ENCODE measurements around the gene RFTN1. TPM values are rescaled to one million over a fixed set of nuclear protein-coding genes. Genes with fewer than 3 reads are reported as not detected.

The RFTN1 gene
- total and polyA plus RNA-seq, 2 donors (not counting 1 experiment from before 2014, with no cell fraction given) = 32.4 to 156 TPM

DNA sequence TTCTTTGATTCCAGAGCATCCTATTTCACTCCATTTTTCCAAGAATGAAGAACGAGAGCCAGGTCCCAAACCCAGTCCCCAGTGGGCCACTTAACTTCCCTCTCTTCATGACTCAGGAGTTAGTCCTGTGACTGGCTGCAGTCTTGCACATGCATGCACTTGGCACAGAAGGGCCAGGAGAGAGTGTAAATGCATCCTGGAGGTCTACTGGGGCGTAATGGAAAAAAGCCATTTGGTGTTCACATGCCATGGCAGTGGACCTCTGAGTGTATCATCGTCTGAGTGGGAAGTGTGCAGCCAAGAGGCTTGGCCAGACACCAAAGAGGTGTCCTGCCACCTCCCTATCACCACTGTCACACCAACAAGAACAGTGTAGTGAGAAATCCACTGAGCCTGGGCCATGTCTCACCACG lies 15.1 kb upstream of the RFTN1 start:
- no peaks in the 10 kb centered on the region for H3K27me3 ChIP-seq (replicated peaks in 1 of 4; ENCODE audit: control extremely low read depth in 1 of 4, control insufficient read depth in 3 of 4, insufficient read depth in 4 of 4, low read length in 3 of 4)
- peaks cover 17 to 19% of the 10 kb centered on the region in 2 donors for H3K4me1 ChIP-seq (ENCODE audit: control insufficient read depth in 2 of 2, insufficient read depth in 2 of 2, low read length in 2 of 2)
- peaks cover 20% of the 10 kb centered on the region for H3K79me2 ChIP-seq (ENCODE audit: control insufficient read depth, insufficient read depth, low read length)
- Mint-ChIP-seq H3K9me3 (ENCODE audit: insufficient read depth) (peaks cover 4% of the 10 kb centered on the region), H3K4me1 (peaks cover 19% of the 10 kb centered on the region), H3K27me3 (no peaks in the 10 kb centered on the region), H3K4me3 (no peak overlapping the region), H3K27ac (no peak overlapping the region)
- H3K4me2 ChIP-seq (replicated peaks; ENCODE audit: low read depth, low read length, poor library complexity, severe bottlenecking) = no peak overlapping the region
- intact Hi-C loops (cut with micrococcal nuclease) = loop anchor here (2.0 kb wide), 1 partner anchor 16 kb away; the partner anchor contains the start of gene RFTN1
- ChIA-PET CTCF (interaction anchor here (0.7 to 4.6 kb wide), 8 partner anchors 8 to 260 kb away, joined by 3 to 70 read pairs (median 5); no protein-coding TSS in a partner anchor), POLR2A (no interaction called here)
- DNase-seq = no peak
- H3K9ac ChIP-seq (ENCODE audit: low read length) = no peak overlapping the region
- H2AFZ ChIP-seq (ENCODE audit: insufficient read depth, low read depth, low read length, poor library complexity, severe bottlenecking) = no peak overlapping the region
- no peaks in the 10 kb centered on the region for H4K20me1 ChIP-seq (ENCODE audit: control insufficient read depth, insufficient read depth, low read length, poor library complexity, severe bottlenecking)
- H3K27ac ChIP-seq (ENCODE audit: low read length in 2 of 2) = no peak overlapping the region
- H3K36me3 ChIP-seq (replicated peaks in 1 of 2; ENCODE audit: control extremely low read depth in 1 of 2, control insufficient read depth in 1 of 2, extremely low read depth in 1 of 2, insufficient read depth in 2 of 2, low read length in 1 of 2) = no peaks in the 10 kb centered on the region
- 79% methylated on average over 4 of the region's 4 CpGs for WGBS (ENCODE audit: insufficient coverage)
- H3K9me3 ChIP-seq (ENCODE audit: control extremely low read depth in 1 of 3, control insufficient read depth in 2 of 3, insufficient read depth in 1 of 3, low read length in 2 of 3) = peaks cover 0 to 9% (median 7%) of the 10 kb centered on the region in 3 donors
- no peak for TF ChIP-seq EZH2 (IDR thresholded peaks at IDR 0.05; ENCODE audit: borderline replicate concordance, insufficient read depth, low read depth, low read length, poor library complexity, severe bottlenecking)
- TF ChIP-seq, protein P1, sequence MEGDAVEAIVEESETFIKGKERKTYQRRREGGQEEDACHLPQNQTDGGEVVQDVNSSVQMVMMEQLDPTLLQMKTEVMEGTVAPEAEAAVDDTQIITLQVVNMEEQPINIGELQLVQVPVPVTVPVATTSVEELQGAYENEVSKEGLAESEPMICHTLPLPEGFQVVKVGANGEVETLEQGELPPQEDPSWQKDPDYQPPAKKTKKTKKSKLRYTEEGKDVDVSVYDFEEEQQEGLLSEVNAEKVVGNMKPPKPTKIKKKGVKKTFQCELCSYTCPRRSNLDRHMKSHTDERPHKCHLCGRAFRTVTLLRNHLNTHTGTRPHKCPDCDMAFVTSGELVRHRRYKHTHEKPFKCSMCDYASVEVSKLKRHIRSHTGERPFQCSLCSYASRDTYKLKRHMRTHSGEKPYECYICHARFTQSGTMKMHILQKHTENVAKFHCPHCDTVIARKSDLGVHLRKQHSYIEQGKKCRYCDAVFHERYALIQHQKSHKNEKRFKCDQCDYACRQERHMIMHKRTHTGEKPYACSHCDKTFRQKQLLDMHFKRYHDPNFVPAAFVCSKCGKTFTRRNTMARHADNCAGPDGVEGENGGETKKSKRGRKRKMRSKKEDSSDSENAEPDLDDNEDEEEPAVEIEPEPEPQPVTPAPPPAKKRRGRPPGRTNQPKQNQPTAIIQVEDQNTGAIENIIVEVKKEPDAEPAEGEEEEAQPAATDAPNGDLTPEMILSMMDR (IDR thresholded peaks at IDR 0.05) = no peak
- no peak overlapping the region for H3K4me3 ChIP-seq (ENCODE audit: control extremely low read depth in 1 of 5, extremely low read depth in 1 of 5, insufficient read depth in 1 of 5, low read depth in 2 of 5, low read length in 4 of 5)
- no peak for ATAC-seq (ENCODE audit: low read depth)

DNA sequence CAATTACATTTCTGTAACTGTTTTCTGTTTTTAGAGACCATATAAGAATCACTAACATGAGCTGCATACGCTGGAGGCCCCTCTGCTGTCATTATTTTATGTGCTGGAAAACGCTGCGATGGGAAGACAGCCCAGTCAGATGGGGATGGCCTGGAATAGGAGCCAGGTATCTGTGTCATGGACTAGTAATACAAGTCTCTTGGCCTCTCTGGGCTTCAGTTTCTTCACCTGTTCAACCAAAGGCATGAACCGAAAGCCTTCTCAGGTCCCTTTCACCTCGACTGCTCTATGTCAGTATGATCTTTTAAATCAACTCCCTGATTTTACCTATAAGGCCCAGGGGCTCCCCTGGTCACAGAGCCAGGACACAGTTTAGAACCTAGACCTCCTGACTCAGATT lies 14.6 kb upstream of the RFTN1 start:
- no peak overlapping the region for H3K9ac ChIP-seq (ENCODE audit: low read length)
- intact Hi-C loops (cut with micrococcal nuclease) = loop anchor here (2.0 kb wide), 1 partner anchor 15 kb away; the partner anchor contains the start of gene RFTN1
- H3K27me3 ChIP-seq (replicated peaks in 1 of 4; ENCODE audit: control extremely low read depth in 1 of 4, control insufficient read depth in 3 of 4, insufficient read depth in 4 of 4, low read length in 3 of 4) = no peaks in the 10 kb centered on the region
- no peak for DNase-seq
- peaks cover 20% of the 10 kb centered on the region for H3K79me2 ChIP-seq (ENCODE audit: control insufficient read depth, insufficient read depth, low read length)
- POLR2A ChIA-PET = interaction anchor here (0.6 kb wide), 1 partner anchor 83 kb away, joined by 7 read pairs; no protein-coding TSS in a partner anchor
- no peak overlapping the region for H3K4me3 Mint-ChIP-seq
- H3K27ac Mint-ChIP-seq = no peak overlapping the region
- H3K4me3 ChIP-seq (ENCODE audit: control extremely low read depth in 1 of 5, extremely low read depth in 1 of 5, insufficient read depth in 1 of 5, low read depth in 2 of 5, low read length in 4 of 5) = no peak overlapping the region
- WGBS (ENCODE audit: insufficient coverage) = 87% methylated on average over 2 of the region's 5 CpGs
- TF ChIP-seq EZH2 (IDR thresholded peaks at IDR 0.05; ENCODE audit: borderline replicate concordance, insufficient read depth, low read depth, low read length, poor library complexity, severe bottlenecking) = no peak
- TF ChIP-seq, protein P1 (IDR thresholded peaks at IDR 0.05) = no peak
- H2AFZ ChIP-seq (ENCODE audit: insufficient read depth, low read depth, low read length, poor library complexity, severe bottlenecking) = no peak overlapping the region
- no peaks in the 10 kb centered on the region for H3K36me3 ChIP-seq (replicated peaks in 1 of 2; ENCODE audit: control extremely low read depth in 1 of 2, control insufficient read depth in 1 of 2, extremely low read depth in 1 of 2, insufficient read depth in 2 of 2, low read length in 1 of 2)
- H3K27ac ChIP-seq (ENCODE audit: low read length in 2 of 2) = no peak overlapping the region
- H3K9me3 Mint-ChIP-seq (ENCODE audit: insufficient read depth) = peaks cover 4% of the 10 kb centered on the region
- H3K4me2 ChIP-seq (replicated peaks; ENCODE audit: low read depth, low read length, poor library complexity, severe bottlenecking) = no peak overlapping the region
- H3K9me3 ChIP-seq (ENCODE audit: control extremely low read depth in 1 of 3, control insufficient read depth in 2 of 3, insufficient read depth in 1 of 3, low read length in 2 of 3) = peaks cover 0 to 9% (median 7%) of the 10 kb centered on the region in 3 donors
- no peak for ATAC-seq (ENCODE audit: low read depth)
- CTCF ChIA-PET = interaction anchor here (0.8 to 5.4 kb wide), 7 partner anchors 8 to 261 kb away, joined by 3 to 44 read pairs (median 5); no protein-coding TSS in a partner anchor
- H3K4me1 ChIP-seq (ENCODE audit: control insufficient read depth in 2 of 2, insufficient read depth in 2 of 2, low read length in 2 of 2) = peaks cover 21 to 22% of the 10 kb centered on the region in 2 donors
- H3K4me1 Mint-ChIP-seq = peaks cover 23% of the 10 kb centered on the region
- no peaks in the 10 kb centered on the region for H4K20me1 ChIP-seq (ENCODE audit: control insufficient read depth, insufficient read depth, low read length, poor library complexity, severe bottlenecking)
- H3K27me3 Mint-ChIP-seq = no peaks in the 10 kb centered on the region
